Measurements from ENCODE around the gene CPLX1. TPM values are rescaled to one million over a fixed set of nuclear protein-coding genes. Genes with fewer than 3 reads are reported as not detected.

Gene CPLX1
- total and polyA plus RNA-seq, 2 donors (not counting 1 experiment from before 2014, with no cell fraction given) = 0.03 to 0.66 TPM

DNA sequence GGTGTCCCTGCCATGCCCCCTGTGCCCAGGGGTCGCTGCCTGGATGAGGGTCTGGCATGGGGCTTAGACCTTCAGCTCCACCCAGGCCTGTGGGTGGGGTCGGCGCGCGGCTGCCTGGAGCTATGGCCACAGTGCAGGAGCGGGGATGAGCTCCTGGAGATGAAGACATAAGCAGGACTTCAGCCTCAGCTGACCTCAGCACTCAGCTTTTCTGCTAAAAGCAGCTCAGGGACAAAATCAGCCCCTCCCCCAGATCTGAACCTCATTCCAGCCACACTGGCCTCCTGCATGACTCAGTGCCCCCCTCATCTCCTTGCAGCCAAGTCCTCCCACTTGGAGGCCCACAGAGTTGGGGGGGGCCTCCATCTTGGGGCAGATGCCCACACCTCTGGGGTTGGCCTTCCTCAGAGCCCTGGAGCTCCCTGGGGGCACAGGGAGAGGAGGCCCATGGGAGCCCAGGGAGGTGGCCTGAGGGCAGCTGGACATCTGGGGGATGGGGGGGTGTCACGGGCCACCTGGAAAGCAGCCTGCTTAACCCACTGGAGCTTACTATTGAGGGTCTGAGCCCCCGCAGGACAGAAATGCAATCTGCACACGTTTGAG is 19.4 kb upstream of the CPLX1 start:
- Histone ChIP-seq H3K4me1 (ENCODE audit: control insufficient read depth, extremely low read depth, insufficient read depth, low read length) (peaks cover 8% of the 10 kb centered on the region), H3K36me3 (ENCODE audit: control insufficient read depth, insufficient read depth, low read length) (peaks cover 11% of the 10 kb centered on the region), H3K9ac (ENCODE audit: insufficient read depth, low read length) (no peak overlapping the region), H3K9me3 (ENCODE audit: control insufficient read depth, insufficient read depth, low read depth, low read length) (no peaks in the 10 kb centered on the region), H3K27ac (ENCODE audit: insufficient read depth, low read length) (no peak overlapping the region), H2AFZ (ENCODE audit: low read length) (no peak overlapping the region), H3K4me2 (ENCODE audit: extremely low read depth, insufficient read depth, low read length) (peak overlapping the region; percentile 5), H3K4me3 (replicated peaks in 1 of 4; ENCODE audit: control extremely low read depth in 1 of 4, insufficient read depth in 1 of 4, low read depth in 3 of 4, low read length in 4 of 4) (no peak overlapping the region), H3K27me3 (ENCODE audit: control insufficient read depth, insufficient read depth, low read length) (no peaks in the 10 kb centered on the region), H4K20me1 (ENCODE audit: control insufficient read depth, extremely low read depth, insufficient read depth, low read length) (no peaks in the 10 kb centered on the region), H3K79me2 (ENCODE audit: control insufficient read depth, insufficient read depth, low read length) (no peaks in the 10 kb centered on the region)
- peak; percentile 51 to 54 for DNase-seq (ENCODE audit: low read depth in 2 of 2)
- TF ChIP-seq EZH2 (IDR thresholded peaks at IDR 0.05; ENCODE audit: low read length, missing control alignments) = no peak
- TF ChIP-seq, protein P1, sequence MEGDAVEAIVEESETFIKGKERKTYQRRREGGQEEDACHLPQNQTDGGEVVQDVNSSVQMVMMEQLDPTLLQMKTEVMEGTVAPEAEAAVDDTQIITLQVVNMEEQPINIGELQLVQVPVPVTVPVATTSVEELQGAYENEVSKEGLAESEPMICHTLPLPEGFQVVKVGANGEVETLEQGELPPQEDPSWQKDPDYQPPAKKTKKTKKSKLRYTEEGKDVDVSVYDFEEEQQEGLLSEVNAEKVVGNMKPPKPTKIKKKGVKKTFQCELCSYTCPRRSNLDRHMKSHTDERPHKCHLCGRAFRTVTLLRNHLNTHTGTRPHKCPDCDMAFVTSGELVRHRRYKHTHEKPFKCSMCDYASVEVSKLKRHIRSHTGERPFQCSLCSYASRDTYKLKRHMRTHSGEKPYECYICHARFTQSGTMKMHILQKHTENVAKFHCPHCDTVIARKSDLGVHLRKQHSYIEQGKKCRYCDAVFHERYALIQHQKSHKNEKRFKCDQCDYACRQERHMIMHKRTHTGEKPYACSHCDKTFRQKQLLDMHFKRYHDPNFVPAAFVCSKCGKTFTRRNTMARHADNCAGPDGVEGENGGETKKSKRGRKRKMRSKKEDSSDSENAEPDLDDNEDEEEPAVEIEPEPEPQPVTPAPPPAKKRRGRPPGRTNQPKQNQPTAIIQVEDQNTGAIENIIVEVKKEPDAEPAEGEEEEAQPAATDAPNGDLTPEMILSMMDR (conservative IDR thresholded peaks at IDR 0.05 in 1 of 2, IDR thresholded peaks at IDR 0.05 in 1 of 2; ENCODE audit: low read depth in 1 of 2, low read length in 2 of 2) = no peak

DNA sequence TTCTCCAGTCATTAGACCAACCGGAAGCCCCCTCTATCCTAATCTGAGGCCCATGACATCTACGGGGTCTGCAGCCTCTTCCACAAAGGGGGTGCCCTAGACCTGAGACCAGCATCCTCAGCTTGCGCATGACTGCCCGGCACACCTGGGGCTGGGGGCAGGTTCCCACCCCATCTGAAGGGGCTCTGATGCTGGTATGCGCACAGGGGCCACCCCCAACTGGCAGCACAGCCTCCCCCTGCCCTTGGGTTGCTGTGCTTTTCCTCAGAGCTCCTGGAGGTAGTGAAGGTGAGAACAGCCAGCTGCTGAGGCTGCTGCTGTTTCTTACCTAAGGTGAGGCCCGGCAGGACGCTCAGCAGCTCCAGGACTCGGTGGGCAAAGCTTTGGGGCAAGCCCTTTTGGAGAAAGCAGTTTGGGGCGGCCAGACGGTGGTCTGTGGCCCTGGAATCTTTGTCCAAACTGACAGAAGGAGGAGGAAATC is 18.9 kb upstream of the CPLX1 start:
- Histone ChIP-seq H3K9ac (ENCODE audit: insufficient read depth, low read length) (no peak overlapping the region), H3K27me3 (ENCODE audit: control insufficient read depth, insufficient read depth, low read length) (no peaks in the 10 kb centered on the region), H4K20me1 (ENCODE audit: control insufficient read depth, extremely low read depth, insufficient read depth, low read length) (no peaks in the 10 kb centered on the region), H3K4me2 (ENCODE audit: extremely low read depth, insufficient read depth, low read length) (no peak overlapping the region), H2AFZ (ENCODE audit: low read length) (no peak overlapping the region), H3K36me3 (ENCODE audit: control insufficient read depth, insufficient read depth, low read length) (peaks cover 6% of the 10 kb centered on the region), H3K27ac (ENCODE audit: insufficient read depth, low read length) (no peak overlapping the region), H3K4me1 (ENCODE audit: control insufficient read depth, extremely low read depth, insufficient read depth, low read length) (peaks cover 8% of the 10 kb centered on the region), H3K79me2 (ENCODE audit: control insufficient read depth, insufficient read depth, low read length) (no peaks in the 10 kb centered on the region), H3K9me3 (ENCODE audit: control insufficient read depth, insufficient read depth, low read depth, low read length) (no peaks in the 10 kb centered on the region), H3K4me3 (replicated peaks in 1 of 4; ENCODE audit: control extremely low read depth in 1 of 4, insufficient read depth in 1 of 4, low read depth in 3 of 4, low read length in 4 of 4) (no peak overlapping the region)
- TF ChIP-seq, protein P1 (conservative IDR thresholded peaks at IDR 0.05 in 1 of 2, IDR thresholded peaks at IDR 0.05 in 1 of 2; ENCODE audit: low read depth in 1 of 2, low read length in 2 of 2) = no peak
- no peak for TF ChIP-seq EZH2 (IDR thresholded peaks at IDR 0.05; ENCODE audit: low read length, missing control alignments)
- no peak for DNase-seq (ENCODE audit: low read depth in 2 of 2)

DNA sequence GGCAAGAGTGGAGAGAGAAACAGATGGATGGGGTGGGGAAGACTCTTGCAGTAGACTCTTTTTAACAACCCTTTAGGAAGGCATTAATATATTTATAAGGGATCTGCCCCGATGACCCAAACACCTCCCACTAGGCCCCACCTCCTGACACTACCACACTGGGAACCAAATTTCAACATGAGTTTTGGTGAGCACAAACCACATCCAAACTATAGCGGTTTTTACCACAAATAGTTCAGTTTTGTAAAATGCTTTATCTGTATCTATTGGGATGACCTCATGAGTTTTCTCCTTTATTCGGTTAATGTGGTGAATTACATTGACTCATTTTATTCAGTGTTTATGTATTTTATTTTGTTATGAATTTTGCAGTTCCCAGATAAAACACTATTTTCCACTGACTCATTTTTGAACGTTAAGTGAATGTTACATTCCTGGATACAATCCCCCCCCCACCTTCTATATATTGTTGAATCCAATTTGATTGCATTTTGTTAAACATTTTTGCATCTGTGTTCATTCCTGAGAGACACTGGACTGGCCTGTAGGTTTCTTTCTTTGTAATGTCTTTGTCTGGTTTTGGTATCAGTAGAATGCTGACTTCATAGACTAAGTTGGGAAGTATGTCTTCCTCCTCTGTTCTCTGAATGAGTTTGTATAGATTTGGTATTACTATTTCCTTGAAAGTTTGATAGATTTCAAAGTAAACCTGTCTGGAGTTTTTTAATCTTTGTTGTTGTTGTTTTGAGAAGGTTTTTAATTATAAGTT is 13.9 kb upstream of the CPLX1 start:
- Histone ChIP-seq H2AFZ (ENCODE audit: low read length) (no peak overlapping the region), H3K79me2 (ENCODE audit: control insufficient read depth, insufficient read depth, low read length) (no peaks in the 10 kb centered on the region), H3K27me3 (ENCODE audit: control insufficient read depth, insufficient read depth, low read length) (no peaks in the 10 kb centered on the region), H3K4me1 (ENCODE audit: control insufficient read depth, extremely low read depth, insufficient read depth, low read length) (no peaks in the 10 kb centered on the region), H4K20me1 (ENCODE audit: control insufficient read depth, extremely low read depth, insufficient read depth, low read length) (no peaks in the 10 kb centered on the region), H3K36me3 (ENCODE audit: control insufficient read depth, insufficient read depth, low read length) (no peaks in the 10 kb centered on the region), H3K9me3 (ENCODE audit: control insufficient read depth, insufficient read depth, low read depth, low read length) (no peaks in the 10 kb centered on the region), H3K4me3 (replicated peaks in 1 of 4; ENCODE audit: control extremely low read depth in 1 of 4, insufficient read depth in 1 of 4, low read depth in 3 of 4, low read length in 4 of 4) (no peak overlapping the region), H3K27ac (ENCODE audit: insufficient read depth, low read length) (no peak overlapping the region), H3K9ac (ENCODE audit: insufficient read depth, low read length) (no peak overlapping the region), H3K4me2 (ENCODE audit: extremely low read depth, insufficient read depth, low read length) (no peak overlapping the region)
- peak in 1 of 2 donors; percentile 27 for DNase-seq (ENCODE audit: low read depth in 2 of 2)
- TF ChIP-seq, protein P1 (conservative IDR thresholded peaks at IDR 0.05 in 1 of 2, IDR thresholded peaks at IDR 0.05 in 1 of 2; ENCODE audit: low read depth in 1 of 2, low read length in 2 of 2) = no peak
- no peak for TF ChIP-seq EZH2 (IDR thresholded peaks at IDR 0.05; ENCODE audit: low read length, missing control alignments)
